T-cell (primary cell): ENCODE results near the gene FHIT. TPM values are rescaled to one million over a fixed set of nuclear protein-coding genes. Genes with fewer than 3 reads are reported as not detected.
A peak's percentile ranks its signal among the peaks of the same experiment; 100 is the strongest.

Experiments used
- ATAC-seq, 4 experiments: fragments of 200-7000 bp in 3 of 4; fragments of 150-1000 bp in 1 of 4; cut with Tn5 transposase; replicated peaks in 1 of 4; 1 replicate in 3 of 4; 2 replicates in 1 of 4; pipeline ENCODE4 v1.10.0; 2021; ENCODE audit warnings: moderate library complexity in 3 of 4, mild to moderate bottlenecking in 2 of 4, moderate number of reproducible peaks in 1 of 4
- CTCF ChIA-PET, 2 donors: fragments of 300-600 bp; sonication (Branson Sonifier 250); formaldehyde crosslinking; loops; one replicate each; lab custom pipeline; 2022; ENCODE audit warnings: antibody characterized with exemption in 2 of 2; lab: Charles Lee
- POLR2A ChIA-PET, 2 donors: fragments of 300-600 bp; sonication (Branson Sonifier 250); formaldehyde crosslinking; loops; one replicate each; lab custom pipeline; 2022; ENCODE audit warnings: antibody characterized with exemption in 2 of 2; lab: Charles Lee
- DNase-seq, 35 experiments: peaks; one replicate each; pipeline versions ENCODE4 v3.0.0 to v3.0.0-alpha.2; 2013 to 2023
- H3K27ac ChIP-seq: one replicate; pipeline ENCODE4 v1.5.1; 2013; ENCODE audit warnings: low read length
- H3K27me3 ChIP-seq, 2 experiments: replicated peaks in 1 of 2; 1 replicate in 1 of 2; 2 replicates in 1 of 2; pipeline versions ENCODE4 v1.6.1 to v1.7.0; 2013; ENCODE audit warnings: low read length in 1 of 2, mixed read lengths in 1 of 2; ENCODE audit not compliant: control insufficient read depth in 2 of 2, insufficient read depth in 2 of 2; ENCODE audit errors: extremely low read depth in 1 of 2
- H3K36me3 ChIP-seq, 2 donors: 1 replicate in 1 of 2; 2 replicates in 1 of 2; pipeline versions ENCODE4 v1.6.1 to v1.7.0; 2013; ENCODE audit warnings: low read length in 1 of 2; ENCODE audit not compliant: control insufficient read depth in 2 of 2, insufficient read depth in 1 of 2; ENCODE audit errors: extremely low read depth in 1 of 2
- H3K4me1 ChIP-seq, 2 experiments: 1 replicate in 1 of 2; 2 replicates in 1 of 2; pipeline versions ENCODE4 v1.6.1 to v1.7.0; 2013; ENCODE audit warnings: low read length in 2 of 2, mixed read lengths in 1 of 2; ENCODE audit not compliant: insufficient read depth in 2 of 2, control insufficient read depth in 1 of 2; ENCODE audit errors: extremely low read depth in 1 of 2
- H3K4me3 ChIP-seq, 2 donors: 1 replicate in 1 of 2; 2 replicates in 1 of 2; pipeline versions ENCODE4 v1.5.1 to v1.7.0; 2013; ENCODE audit warnings: mild to moderate bottlenecking in 2 of 2, low read length in 1 of 2, moderate library complexity in 1 of 2; ENCODE audit not compliant: control insufficient read depth in 1 of 2; ENCODE audit errors: extremely low read depth in 1 of 2
- H3K9me3 ChIP-seq: 2 replicates; pipeline ENCODE4 v1.7.0; 2013
- H3K27ac Mint-ChIP-seq, 2 donors: one replicate each; pipeline ENCODE4 v1.8.0; 2020 to 2021; ENCODE audit warnings: mild to moderate bottlenecking in 2 of 2, mixed read lengths in 2 of 2
- H3K27me3 Mint-ChIP-seq, 2 donors: one replicate each; pipeline ENCODE4 v1.8.0; 2021 to 2022; ENCODE audit warnings: mixed read lengths in 2 of 2
- H3K36me3 Mint-ChIP-seq: one replicate; pipeline ENCODE4 v1.8.0; 2021; ENCODE audit warnings: mixed read lengths
- H3K4me1 Mint-ChIP-seq, 3 donors: one replicate each; pipeline ENCODE4 v1.8.0; 2020 to 2022; ENCODE audit warnings: mixed read lengths in 3 of 3, mild to moderate bottlenecking in 1 of 3
- H3K4me3 Mint-ChIP-seq, 3 donors: one replicate each; pipeline ENCODE4 v1.8.0; 2020 to 2022; ENCODE audit warnings: mild to moderate bottlenecking in 3 of 3, mixed read lengths in 3 of 3, moderate library complexity in 3 of 3
- H3K9me3 Mint-ChIP-seq, 3 donors: one replicate each; pipeline ENCODE4 v1.8.0; 2020 to 2022; ENCODE audit warnings: mixed read lengths in 3 of 3
- WGBS: methylation state at CpG from one replicate; pipeline ENCODE4 v1.1.5; 2013; ENCODE audit warnings: missing lambda C conversion rate; ENCODE audit not compliant: insufficient coverage; 5-methylcytosine and 5-hydroxymethylcytosine counted together
- total RNA-seq, 35 experiments: library from RNA in 6 of 35; stranded (reverse) in 6 of 35; fragments of 120-200 nt in 1 of 35; gene quantifications; one replicate each; pipeline versions ENCODE4 v1.2.1 to v1.2.4 and lab custom pipeline; 2013 to 2026

The FHIT gene
- 100 to 1,000 TPM in 2 of 5 donors, 10 to 100 TPM in 3; 33.1 to 197 (median 78.3) TPM for total RNA-seq
- total RNA-seq (2013) = 29.4 TPM
- total RNA-seq (lab: John Stamatoyannopoulos, UW) = 1.2 to 54.2 (median 20.0) reads per million in 29 experiments

- DNase-seq (peak; percentile 57 to 91 (median 85)), ATAC-seq (peak; percentile 91 to 94 (median 93))
- POLR2A ChIA-PET = no interaction called here
- Histone ChIP-seq H3K9me3 (no peaks in the 10 kb centered on the region), H3K4me1 (peaks cover 5 to 15% of the 10 kb centered on the region in 2 experiments), H3K36me3 (no peaks in the 10 kb centered on the region), H3K27me3 (no peaks in the 10 kb centered on the region), H3K27ac (peak within 1 kb of the TSS; percentile 59), H3K4me3 (peak within 1 kb of the TSS; percentile 75 to 81)
- Mint-ChIP-seq H3K27me3 (peaks cover 3 to 5% of the 10 kb centered on the region in 2 donors), H3K4me1 (peaks cover 19 to 23% (median 22%) of the 10 kb centered on the region in 3 donors), H3K36me3 (peaks cover 2% of the 10 kb centered on the region), H3K4me3 (peak within 1 kb of the TSS; percentile 85 to 90 (median 89)), H3K27ac (peak within 1 kb of the TSS; percentile 82 to 87), H3K9me3 (no peaks in the 10 kb centered on the region)
- under 1% methylated on average over 29 of the region's 41 CpGs for WGBS
- CTCF ChIA-PET = no interaction called here
Measured at GRCh38 chr3:61251174-61251972, at the start of gene FHIT. Gene FHIT (minus strand): TSS chr3:61251452.

GRCh38 chr3:61300786-61301185 is 49.5 kb upstream of the FHIT start:
- H3K27ac ChIP-seq = no peak overlapping the region
- Mint-ChIP-seq H3K4me3 (no peak overlapping the region), H3K36me3 (no peaks in the 10 kb centered on the region), H3K27me3 (peaks cover 0 to 2% of the 10 kb centered on the region in 2 donors), H3K9me3 (peaks cover 0 to under 1% (median 0%) of the 10 kb centered on the region in 3 donors), H3K4me1 (no peaks in the 10 kb centered on the region), H3K27ac (no peak overlapping the region)
- CTCF ChIA-PET = no interaction called here
- no CpG with 5 or more reads among the region's 2 CpGs for WGBS
- H3K27me3 ChIP-seq = peaks cover 0 to 2% of the 10 kb centered on the region in 2 experiments
- DNase-seq = no peak
- H3K4me3 ChIP-seq = no peak overlapping the region
- no peaks in the 10 kb centered on the region for H3K9me3 ChIP-seq
- no peaks in the 10 kb centered on the region for H3K4me1 ChIP-seq
- ATAC-seq = no peak
- POLR2A ChIA-PET = no interaction called here
- H3K36me3 ChIP-seq = no peaks in the 10 kb centered on the region

GRCh38 chr3:61300006-61300380 is 48.7 kb upstream of the FHIT start:
- ChIA-PET POLR2A (no interaction called here), CTCF (no interaction called here)
- Histone ChIP-seq H3K27me3 (peaks cover 0 to 2% of the 10 kb centered on the region in 2 experiments), H3K4me1 (no peaks in the 10 kb centered on the region), H3K9me3 (no peaks in the 10 kb centered on the region), H3K27ac (no peak overlapping the region), H3K36me3 (no peaks in the 10 kb centered on the region), H3K4me3 (no peak overlapping the region)
- no peaks in the 10 kb centered on the region for H3K36me3 Mint-ChIP-seq
- H3K4me1 Mint-ChIP-seq = no peaks in the 10 kb centered on the region
- H3K9me3 Mint-ChIP-seq = no peaks in the 10 kb centered on the region
- ATAC-seq (no peak), DNase-seq (no peak)
- no peak overlapping the region for H3K27ac Mint-ChIP-seq
- WGBS = 78% methylated on average over 1 of the region's 4 CpGs
- H3K4me3 Mint-ChIP-seq = no peak overlapping the region
- peaks cover 2 to 3% of the 10 kb centered on the region in 2 donors for H3K27me3 Mint-ChIP-seq

GRCh38 chr3:61299343-61300005 is 48.2 kb upstream of the FHIT start:
- Mint-ChIP-seq H3K9me3 (no peaks in the 10 kb centered on the region), H3K27ac (no peak overlapping the region), H3K36me3 (no peaks in the 10 kb centered on the region), H3K4me1 (no peaks in the 10 kb centered on the region), H3K27me3 (peaks cover 2 to 3% of the 10 kb centered on the region in 2 donors), H3K4me3 (no peak overlapping the region)
- ChIA-PET POLR2A (no interaction called here), CTCF (no interaction called here)
- no peaks in the 10 kb centered on the region for H3K27me3 ChIP-seq
- H3K27ac ChIP-seq = no peak overlapping the region
- no peak for ATAC-seq
- WGBS = 56% methylated on average over 1 of the region's 3 CpGs
- H3K4me1 ChIP-seq = no peaks in the 10 kb centered on the region
- DNase-seq = no peak
- no peaks in the 10 kb centered on the region for H3K36me3 ChIP-seq
- no peaks in the 10 kb centered on the region for H3K9me3 ChIP-seq
- no peak overlapping the region for H3K4me3 ChIP-seq

DNA sequence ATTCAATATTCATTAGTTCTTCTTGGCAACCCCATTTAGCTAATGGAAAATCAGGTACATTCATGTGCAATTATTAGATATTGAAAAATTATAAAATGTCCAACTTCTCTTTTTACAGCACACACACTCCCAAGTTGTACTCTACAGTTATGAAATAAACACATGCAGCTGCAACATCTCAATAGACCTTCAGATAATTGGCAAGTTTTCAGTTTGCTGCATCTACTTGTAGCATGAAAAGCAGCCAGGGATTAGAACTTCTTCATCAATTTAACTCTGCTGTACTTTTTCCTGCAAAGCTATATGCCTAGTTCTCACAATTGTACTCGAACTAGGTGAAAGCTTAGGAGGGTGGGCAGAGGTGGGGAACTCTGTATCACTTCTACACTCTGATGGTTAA is 46.6 kb upstream of the FHIT start:
- H3K27ac ChIP-seq = no peak overlapping the region

GRCh38 chr3:61288446-61288845 is 37.2 kb upstream of the FHIT start:
- no peaks in the 10 kb centered on the region for H3K36me3 ChIP-seq
- no peak overlapping the region for H3K27ac ChIP-seq
- Mint-ChIP-seq H3K27ac (no peak overlapping the region), H3K27me3 (peaks cover 5 to 8% of the 10 kb centered on the region in 2 donors), H3K36me3 (no peaks in the 10 kb centered on the region), H3K4me1 (no peaks in the 10 kb centered on the region), H3K4me3 (no peak overlapping the region), H3K9me3 (no peaks in the 10 kb centered on the region)
- CTCF ChIA-PET = interaction anchor here in 1 of 2 donors (0.6 kb wide), 1 partner anchor 34 kb away, joined by 6 read pairs; no protein-coding TSS in a partner anchor
- H3K9me3 ChIP-seq = no peaks in the 10 kb centered on the region
- H3K27me3 ChIP-seq = peaks cover 0 to 3% of the 10 kb centered on the region in 2 experiments
- no peak for ATAC-seq
- H3K4me1 ChIP-seq = no peaks in the 10 kb centered on the region
- no peak overlapping the region for H3K4me3 ChIP-seq
- 87% methylated on average over 3 of the region's 5 CpGs for WGBS
- POLR2A ChIA-PET = no interaction called here
- no peak for DNase-seq

More for the DNA sequence above, 46.6 kb upstream of the FHIT start:
- H3K4me3 ChIP-seq = no peak overlapping the region
- H3K9me3 ChIP-seq = no peaks in the 10 kb centered on the region
- Mint-ChIP-seq H3K4me3 (no peak overlapping the region), H3K9me3 (no peaks in the 10 kb centered on the region), H3K27me3 (peaks cover 2 to 3% of the 10 kb centered on the region in 2 donors), H3K36me3 (no peaks in the 10 kb centered on the region), H3K27ac (no peak overlapping the region), H3K4me1 (no peaks in the 10 kb centered on the region)
- H3K36me3 ChIP-seq = no peaks in the 10 kb centered on the region
- CTCF ChIA-PET = no interaction called here
- POLR2A ChIA-PET = no interaction called here
- WGBS = no CpG with 5 or more reads among the region's 1 CpG
- ATAC-seq = no peak
- no peaks in the 10 kb centered on the region for H3K4me1 ChIP-seq
- DNase-seq = no peak
- no peaks in the 10 kb centered on the region for H3K27me3 ChIP-seq
